Gastrocnemius medialis (tissue), 4 donors: ENCODE measurements around the gene IGFBP2.

ENCODE experiments used
- POLR2A ChIP-seq, 2 donors: fragments of 450-650 bp; IDR thresholded peaks; one replicate each; pipeline ENCODE4 v1.6.1; 2017; ENCODE audit warnings: antibody characterized with exemption in 2 of 2, mild to moderate bottlenecking in 2 of 2, moderate library complexity in 2 of 2
- TF ChIP-seq, protein P1 (sequence below), 5 experiments: fragments of 450-650 bp in 3 of 5; fragments of 200-600 bp in 2 of 5; sonication (generic) in 2 of 5; IDR thresholded peaks in 4 of 5; conservative IDR thresholded peaks in 1 of 5; 1 replicate in 4 of 5; 2 replicates in 1 of 5; pipeline ENCODE4 v1.5.1; 2016 to 2019; ENCODE audit warnings: antibody characterized with exemption in 5 of 5, mild to moderate bottlenecking in 3 of 5, moderate library complexity in 3 of 5

GRCh38 chr2:216695401-216695821 lies 62.2 kb downstream of the IGFBP2 start, which contains the start of gene IGFBP5:
- TF ChIP-seq, protein P1, sequence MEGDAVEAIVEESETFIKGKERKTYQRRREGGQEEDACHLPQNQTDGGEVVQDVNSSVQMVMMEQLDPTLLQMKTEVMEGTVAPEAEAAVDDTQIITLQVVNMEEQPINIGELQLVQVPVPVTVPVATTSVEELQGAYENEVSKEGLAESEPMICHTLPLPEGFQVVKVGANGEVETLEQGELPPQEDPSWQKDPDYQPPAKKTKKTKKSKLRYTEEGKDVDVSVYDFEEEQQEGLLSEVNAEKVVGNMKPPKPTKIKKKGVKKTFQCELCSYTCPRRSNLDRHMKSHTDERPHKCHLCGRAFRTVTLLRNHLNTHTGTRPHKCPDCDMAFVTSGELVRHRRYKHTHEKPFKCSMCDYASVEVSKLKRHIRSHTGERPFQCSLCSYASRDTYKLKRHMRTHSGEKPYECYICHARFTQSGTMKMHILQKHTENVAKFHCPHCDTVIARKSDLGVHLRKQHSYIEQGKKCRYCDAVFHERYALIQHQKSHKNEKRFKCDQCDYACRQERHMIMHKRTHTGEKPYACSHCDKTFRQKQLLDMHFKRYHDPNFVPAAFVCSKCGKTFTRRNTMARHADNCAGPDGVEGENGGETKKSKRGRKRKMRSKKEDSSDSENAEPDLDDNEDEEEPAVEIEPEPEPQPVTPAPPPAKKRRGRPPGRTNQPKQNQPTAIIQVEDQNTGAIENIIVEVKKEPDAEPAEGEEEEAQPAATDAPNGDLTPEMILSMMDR (IDR thresholded peaks at IDR 0.05 in 4 of 5, conservative IDR thresholded peaks at IDR 0.05 in 1 of 5), result peak in 2 of 5 experiments; percentile 21 to 36
- peak; percentile 81 to 92 for TF ChIP-seq POLR2A (IDR thresholded peaks at IDR 0.05)
